HepG2 (cell line): ENCODE data around the gene GPN2. TPM values are rescaled to one million over a fixed set of nuclear protein-coding genes. Genes with fewer than 3 reads are reported as not detected.

Experiments
- ATAC-seq: fragments of 200-7000 bp; cut with Tn5 transposase; 3 replicates; pipeline ENCODE4 v1.9.1; 2020; ENCODE audit warnings: mild to moderate bottlenecking, moderate library complexity
- BruUV-seq: library from RNA; stranded (reverse); fragments of 400-500 nt; replicated peaks from 2 replicates; lab custom pipeline; 2021; lab: Mats Ljungman, UMichigan
- CTCF ChIA-PET: fragments of 300-600 bp; formaldehyde crosslinking; extraction: SDS; loops from one replicate; lab custom pipeline; 2021; ENCODE audit warnings: low total read pairs, inconsistent platforms, low intra/inter-chr PET ratio; lab: Yijun Ruan, JAX
- POLR2A ChIA-PET: fragments of 350-600 bp; sonication (Branson Sonifier 250); formaldehyde crosslinking; loops from one replicate; lab custom pipeline; 2020; ENCODE audit warnings: antibody characterized with exemption, inconsistent platforms; lab: Yijun Ruan, JAX
- DNase-seq: peaks from one replicate; pipeline ENCODE4 v3.0.0-alpha.2; 2015; ENCODE audit warnings: low spot score
- FAIRE-seq: peaks from 3 replicates; lab custom pipeline; 2011; peaks lifted over from hg19 to GRCh38; lab: Jason Lieb, UNC
- H2AFZ ChIP-seq: one replicate; pipeline ENCODE4 v1.6.1; 2011; ENCODE audit warnings: low read length, inconsistent platforms
- H3K27ac ChIP-seq: fragments of 300-600 bp; 3 replicates; pipeline ENCODE4 v1.8.0; 2011; ENCODE audit warnings: mixed run types, mild to moderate bottlenecking, mixed read lengths, low read length, inconsistent platforms; ENCODE audit not compliant: insufficient read depth; ENCODE audit errors: extremely low read length
- H3K27me3 ChIP-seq, 2 experiments: fragments of 200-600 bp in 1 of 2; 2 replicates in 1 of 2; 3 replicates in 1 of 2; pipeline versions ENCODE4 v1.6.0 to v1.8.0; 2011; ENCODE audit warnings: low read length in 2 of 2, mild to moderate bottlenecking in 2 of 2, moderate library complexity in 2 of 2, inconsistent platforms in 1 of 2; ENCODE audit not compliant: insufficient read depth in 2 of 2, control insufficient read depth in 1 of 2
- H3K36me3 ChIP-seq, 2 experiments: fragments of 200-600 bp in 1 of 2; replicated peaks in 1 of 2; 2 replicates in 1 of 2; 3 replicates in 1 of 2; pipeline versions ENCODE4 v1.5.1 to v1.8.0; 2011; ENCODE audit warnings: low read length in 2 of 2, inconsistent platforms in 1 of 2; ENCODE audit not compliant: insufficient read depth in 2 of 2, control insufficient read depth in 1 of 2
- H3K4me1 ChIP-seq: 2 replicates; pipeline ENCODE4 v1.5.1; 2012; ENCODE audit warnings: low read length, inconsistent platforms; ENCODE audit not compliant: insufficient read depth
- H3K4me2 ChIP-seq: 2 replicates; pipeline ENCODE4 v1.6.0; 2011; ENCODE audit warnings: low read depth, low read length, inconsistent platforms
- H3K4me3 ChIP-seq, 3 experiments: fragments of 200-600 bp in 1 of 3; sonication (generic), shearing (Covaris generic) in 1 of 3; replicated peaks in 1 of 3; 2 replicates each; pipeline ENCODE4 v1.5.1; 2011 to 2016; ENCODE audit warnings: low read length in 3 of 3, inconsistent platforms in 2 of 3, low read depth in 2 of 3, mild to moderate bottlenecking in 2 of 3, control low read depth in 1 of 3, mixed read lengths in 1 of 3; ENCODE audit not compliant: insufficient read depth in 1 of 3
- H3K79me2 ChIP-seq: one replicate; pipeline ENCODE4 v1.6.1; 2011; ENCODE audit warnings: low read length, inconsistent platforms; ENCODE audit not compliant: insufficient read depth
- H3K9ac ChIP-seq: 2 replicates; pipeline ENCODE4 v1.6.0; 2011; ENCODE audit warnings: mild to moderate bottlenecking, low read depth, low read length, inconsistent platforms; ENCODE audit not compliant: insufficient read depth
- H3K9me3 ChIP-seq: 2 replicates; pipeline ENCODE4 v1.5.1; 2012; ENCODE audit warnings: mild to moderate bottlenecking, low read length
- H4K20me1 ChIP-seq: 2 replicates; pipeline ENCODE4 v1.6.0; 2011; ENCODE audit warnings: inconsistent platforms, mild to moderate bottlenecking, low read length, moderate library complexity; ENCODE audit not compliant: insufficient read depth
- ETV5 ChIP-seq: IDR thresholded peaks from 2 replicates; pipeline ENCODE4 v1.6.1; 2018; ENCODE audit warnings: missing biosample characterization, missing genetic modification reagents, inconsistent platforms, borderline replicate concordance
- FOXK1 ChIP-seq: sonication (generic); formaldehyde crosslinking; IDR thresholded peaks from 2 replicates; pipeline ENCODE4 v1.4.0; 2020; ENCODE audit warnings: low read depth, missing genetic modification reagents, borderline replicate concordance
- JUNB ChIP-seq: sonication (generic); formaldehyde crosslinking; IDR thresholded peaks from 2 replicates; pipeline ENCODE4 v1.8.0; 2022; ENCODE audit warnings: missing genetic modification reagents, mild to moderate bottlenecking, borderline replicate concordance
- PTBP1 ChIP-seq: fragments of 200-400 bp; formaldehyde crosslinking; IDR thresholded peaks from 2 replicates; pipeline ENCODE4 v1.6.1; 2018; ENCODE audit warnings: low read length, low read depth; ENCODE audit not compliant: poor library complexity, severe bottlenecking
- SALL2 ChIP-seq: sonication (generic); formaldehyde crosslinking; IDR thresholded peaks from 2 replicates; pipeline ENCODE4 v1.8.1; 2023; ENCODE audit warnings: mild to moderate bottlenecking, missing genetic modification reagents, inconsistent platforms
- SSRP1 ChIP-seq: IDR thresholded peaks from 2 replicates; pipeline ENCODE4 v1.6.1; 2016; ENCODE audit warnings: control low read depth
- ZMYM3 ChIP-seq: sonication (generic); formaldehyde crosslinking; IDR thresholded peaks from 2 replicates; pipeline ENCODE4 v1.5.1; 2020; ENCODE audit warnings: mild to moderate bottlenecking, missing genetic modification reagents
- ZNF180 ChIP-seq: sonication (generic); formaldehyde crosslinking; IDR thresholded peaks from 2 replicates; pipeline ENCODE4 v1.4.0; 2020; ENCODE audit warnings: low read depth, missing genetic modification reagents, borderline replicate concordance
- ZNF274 ChIP-seq: sonication (generic); formaldehyde crosslinking; IDR thresholded peaks from 2 replicates; pipeline ENCODE4 v1.5.1; 2020; ENCODE audit warnings: mild to moderate bottlenecking, missing genetic modification reagents
- ZNF678 ChIP-seq: sonication (generic); formaldehyde crosslinking; IDR thresholded peaks from 2 replicates; pipeline ENCODE4 v1.4.0; 2020; ENCODE audit warnings: mild to moderate bottlenecking, missing genetic modification reagents
- ZNF724P ChIP-seq: sonication (generic); formaldehyde crosslinking; IDR thresholded peaks from 2 replicates; pipeline ENCODE4 v1.8.0; 2022; ENCODE audit warnings: missing genetic modification reagents, borderline replicate concordance
- ZSCAN25 ChIP-seq: sonication (generic); formaldehyde crosslinking; IDR thresholded peaks from 2 replicates; pipeline ENCODE4 v1.8.0; 2022; ENCODE audit warnings: mild to moderate bottlenecking, missing genetic modification reagents
- WGBS: methylation state at CpG from one replicate; pipeline ENCODE4 v1.1.6; 2017; ENCODE audit warnings: low lambda C conversion rate; 5-methylcytosine and 5-hydroxymethylcytosine counted together
- in situ Hi-C: cut with HindIII; loops from 2 replicates; pipeline ENCODE4 v1.10.0; 2017; ENCODE audit warnings: low pct_unique_long_range_greater_than_20kb; ENCODE audit not compliant: extremely low pct_ligation_motif_present
- intact Hi-C: fragments of 100-400 bp; cut with micrococcal nuclease; formaldehyde crosslinking; loops from one replicate; pipeline ENCODE4 v1.10.0; 2022; ENCODE audit not compliant: unreplicated experiment
- polyA plus RNA-seq, 8 experiments: library from polyadenylated mRNA; depleted of rRNA in 3 of 8; stranded (reverse) in 7 of 8; unstranded in 1 of 8; fragments of >200 nt; fragmentation: Illumina TruSeq in 4 of 8; extraction: Trizol in 4 of 8; gene quantifications; 2 replicates each; pipeline versions ENCODE4 v1.2.1 to v1.2.3, GENCODE V29; 2011 to 2016; ENCODE audit warnings: low read depth in 4 of 8, missing spikeins in 1 of 8, mixed read lengths in 1 of 8; ENCODE audit not compliant: insufficient read depth in 1 of 8
- total RNA-seq, 5 experiments: library from RNA; depleted of rRNA; stranded (reverse); fragments of >200 nt; fragmentation: Illumina TruSeq; extraction: Trizol; gene quantifications; 2 replicates each; pipeline ENCODE4 v1.2.3, GENCODE V29; 2016; ENCODE audit warnings: low read depth in 1 of 5
- TF ChIP-seq, protein P1 (sequence below): sonication (generic); formaldehyde crosslinking; conservative IDR thresholded peaks from 2 replicates; pipeline ENCODE4 v1.8.0; 2022; ENCODE audit warnings: mild to moderate bottlenecking, moderate library complexity, missing genetic modification reagents
- TF ChIP-seq, protein P2 (sequence below): sonication (generic); formaldehyde crosslinking; IDR thresholded peaks from 2 replicates; pipeline ENCODE4 v1.4.0; 2020; ENCODE audit warnings: mild to moderate bottlenecking, missing genetic modification reagents, borderline replicate concordance
- TF ChIP-seq, protein P3 (sequence below): sonication (generic); formaldehyde crosslinking; IDR thresholded peaks from 2 replicates; pipeline ENCODE4 v1.8.0; 2022; ENCODE audit warnings: missing genetic modification reagents, mild to moderate bottlenecking, borderline replicate concordance

GPN2 gene
- total and polyA plus RNA-seq, 2 of the 13 experiments (the other 11 are each of a cell fraction or from before 2014, with no cell fraction given) = 19.3 to 38.9 TPM

DNA sequence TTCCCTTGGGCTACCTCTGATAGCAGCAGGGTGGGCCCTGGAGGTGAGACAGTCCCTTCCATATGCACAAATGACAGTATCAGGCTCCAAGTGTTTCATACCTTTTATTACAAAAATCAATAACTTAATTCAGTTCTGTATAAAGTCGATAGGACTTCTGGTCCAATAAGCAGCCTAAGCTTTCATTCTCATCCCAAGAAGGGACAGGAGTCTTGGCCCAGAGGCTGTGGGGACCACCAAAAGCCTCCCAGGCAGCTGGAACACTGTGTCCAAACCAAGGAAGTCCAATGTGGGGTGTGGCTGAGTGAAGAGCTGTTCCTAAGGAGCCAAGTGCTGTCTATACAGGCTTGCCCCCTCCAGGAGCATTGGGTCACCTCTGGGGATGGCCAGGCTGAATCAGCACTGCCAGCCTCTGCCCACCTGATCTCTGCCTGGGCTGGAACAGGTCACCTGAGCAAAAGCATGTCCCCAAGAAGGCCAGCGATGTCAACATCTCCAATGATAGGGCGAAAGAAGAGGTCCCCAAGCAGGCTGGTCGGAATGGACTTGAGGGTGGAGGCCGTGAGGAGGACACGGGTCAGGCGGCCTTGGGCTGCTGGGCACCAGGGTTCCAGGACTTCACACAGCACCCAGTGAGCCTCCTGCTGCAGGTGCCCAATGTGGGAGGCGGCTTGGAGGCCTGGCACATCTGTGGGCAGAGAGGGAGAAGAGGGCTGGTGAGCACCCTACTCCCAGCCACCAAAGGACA, 21.5 kb upstream of the GPN2 start:
- intact Hi-C loops = loop anchor here (1.0 kb wide), 1 partner anchor 34 kb away; no protein-coding TSS in a partner anchor
- Histone ChIP-seq H3K9ac (peak overlapping the region; percentile 98), H3K4me3 (peak overlapping the region; percentile 75 to 97 (median 92)), H3K4me2 (peak overlapping the region; percentile 93), H3K36me3 (peaks cover 3 to 8% of the 10 kb centered on the region in 2 experiments; a peak in 3 of 5 replicates), H2AFZ (no peak overlapping the region), H3K9me3 (no peaks in the 10 kb centered on the region), H4K20me1 (peaks cover 16% of the 10 kb centered on the region; the same call in 1 of the 2 replicates), H3K79me2 (peaks cover 30% of the 10 kb centered on the region), H3K27ac (peak overlapping the region; percentile 96), H3K4me1 (peaks cover 70% of the 10 kb centered on the region), H3K27me3 (no peaks in the 10 kb centered on the region; a peak in 1 of 5 replicates)
- ChIA-PET CTCF (no interaction called here), POLR2A (interaction anchor here (0.9 to 11.5 kb wide), 5 partner anchors 13 to 80 kb away, joined by 4 to 371 read pairs (median 61); partner anchors contain the start of genes GPATCH3 and KDF1)
- in situ Hi-C loops = loop anchor here (5.0 kb wide), 1 partner anchor 81 kb away; the partner anchor contains the start of gene TRNP1
- 56% methylated on average over 7 of the region's 8 CpGs for WGBS
- no peak for FAIRE-seq
- no TSS peak for BruUV-seq
- no peak for ATAC-seq
- DNase-seq = no peak
- TF ChIP-seq SALL2 (CRISPR knock-in tag) (peak; percentile 49; the same call in 1 of the 2 replicates), ZNF678 (CRISPR knock-in tag) (no peak), ZNF274 (peak; percentile 86), FOXK1 (no peak), ZNF724P (peak; percentile 69; the same call in 1 of the 2 replicates), ZSCAN25 (CRISPR knock-in tag) (0 out of 2 replicates have a peak, but pooled peaks have one; percentile 30), SSRP1 (CRISPR knock-in tag) (no peak), ETV5 (0 out of 2 replicates have a peak, but pooled peaks have one; percentile 23), ZMYM3 (CRISPR knock-in tag) (no peak), JUNB (CRISPR knock-in tag) (no peak), ZNF180 (CRISPR knock-in tag) (0 out of 2 replicates have a peak, but pooled peaks have one; percentile 15), PTBP1 (no peak)
- TF ChIP-seq, protein P1, sequence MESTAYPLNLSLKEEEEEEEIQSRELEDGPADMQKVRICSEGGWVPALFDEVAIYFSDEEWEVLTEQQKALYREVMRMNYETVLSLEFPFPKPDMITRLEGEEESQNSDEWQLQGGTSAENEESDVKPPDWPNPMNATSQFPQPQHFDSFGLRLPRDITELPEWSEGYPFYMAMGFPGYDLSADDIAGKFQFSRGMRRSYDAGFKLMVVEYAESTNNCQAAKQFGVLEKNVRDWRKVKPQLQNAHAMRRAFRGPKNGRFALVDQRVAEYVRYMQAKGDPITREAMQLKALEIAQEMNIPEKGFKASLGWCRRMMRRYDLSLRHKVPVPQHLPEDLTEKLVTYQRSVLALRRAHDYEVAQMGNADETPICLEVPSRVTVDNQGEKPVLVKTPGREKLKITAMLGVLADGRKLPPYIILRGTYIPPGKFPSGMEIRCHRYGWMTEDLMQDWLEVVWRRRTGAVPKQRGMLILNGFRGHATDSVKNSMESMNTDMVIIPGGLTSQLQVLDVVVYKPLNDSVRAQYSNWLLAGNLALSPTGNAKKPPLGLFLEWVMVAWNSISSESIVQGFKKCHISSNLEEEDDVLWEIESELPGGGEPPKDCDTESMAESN (CRISPR knock-in tag) = peak; percentile 54; the same call in 1 of the 2 replicates
- TF ChIP-seq, protein P2, sequence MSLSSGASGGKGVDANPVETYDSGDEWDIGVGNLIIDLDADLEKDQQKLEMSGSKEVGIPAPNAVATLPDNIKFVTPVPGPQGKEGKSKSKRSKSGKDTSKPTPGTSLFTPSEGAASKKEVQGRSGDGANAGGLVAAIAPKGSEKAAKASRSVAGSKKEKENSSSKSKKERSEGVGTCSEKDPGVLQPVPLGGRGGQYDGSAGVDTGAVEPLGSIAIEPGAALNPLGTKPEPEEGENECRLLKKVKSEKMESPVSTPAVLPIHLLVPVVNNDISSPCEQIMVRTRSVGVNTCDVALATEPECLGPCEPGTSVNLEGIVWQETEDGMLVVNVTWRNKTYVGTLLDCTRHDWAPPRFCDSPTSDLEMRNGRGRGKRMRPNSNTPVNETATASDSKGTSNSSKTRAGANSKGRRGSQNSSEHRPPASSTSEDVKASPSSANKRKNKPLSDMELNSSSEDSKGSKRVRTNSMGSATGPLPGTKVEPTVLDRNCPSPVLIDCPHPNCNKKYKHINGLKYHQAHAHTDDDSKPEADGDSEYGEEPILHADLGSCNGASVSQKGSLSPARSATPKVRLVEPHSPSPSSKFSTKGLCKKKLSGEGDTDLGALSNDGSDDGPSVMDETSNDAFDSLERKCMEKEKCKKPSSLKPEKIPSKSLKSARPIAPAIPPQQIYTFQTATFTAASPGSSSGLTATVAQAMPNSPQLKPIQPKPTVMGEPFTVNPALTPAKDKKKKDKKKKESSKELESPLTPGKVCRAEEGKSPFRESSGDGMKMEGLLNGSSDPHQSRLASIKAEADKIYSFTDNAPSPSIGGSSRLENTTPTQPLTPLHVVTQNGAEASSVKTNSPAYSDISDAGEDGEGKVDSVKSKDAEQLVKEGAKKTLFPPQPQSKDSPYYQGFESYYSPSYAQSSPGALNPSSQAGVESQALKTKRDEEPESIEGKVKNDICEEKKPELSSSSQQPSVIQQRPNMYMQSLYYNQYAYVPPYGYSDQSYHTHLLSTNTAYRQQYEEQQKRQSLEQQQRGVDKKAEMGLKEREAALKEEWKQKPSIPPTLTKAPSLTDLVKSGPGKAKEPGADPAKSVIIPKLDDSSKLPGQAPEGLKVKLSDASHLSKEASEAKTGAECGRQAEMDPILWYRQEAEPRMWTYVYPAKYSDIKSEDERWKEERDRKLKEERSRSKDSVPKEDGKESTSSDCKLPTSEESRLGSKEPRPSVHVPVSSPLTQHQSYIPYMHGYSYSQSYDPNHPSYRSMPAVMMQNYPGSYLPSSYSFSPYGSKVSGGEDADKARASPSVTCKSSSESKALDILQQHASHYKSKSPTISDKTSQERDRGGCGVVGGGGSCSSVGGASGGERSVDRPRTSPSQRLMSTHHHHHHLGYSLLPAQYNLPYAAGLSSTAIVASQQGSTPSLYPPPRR = peak; percentile 49; the same call in 1 of the 2 replicates
- TF ChIP-seq, protein P3, sequence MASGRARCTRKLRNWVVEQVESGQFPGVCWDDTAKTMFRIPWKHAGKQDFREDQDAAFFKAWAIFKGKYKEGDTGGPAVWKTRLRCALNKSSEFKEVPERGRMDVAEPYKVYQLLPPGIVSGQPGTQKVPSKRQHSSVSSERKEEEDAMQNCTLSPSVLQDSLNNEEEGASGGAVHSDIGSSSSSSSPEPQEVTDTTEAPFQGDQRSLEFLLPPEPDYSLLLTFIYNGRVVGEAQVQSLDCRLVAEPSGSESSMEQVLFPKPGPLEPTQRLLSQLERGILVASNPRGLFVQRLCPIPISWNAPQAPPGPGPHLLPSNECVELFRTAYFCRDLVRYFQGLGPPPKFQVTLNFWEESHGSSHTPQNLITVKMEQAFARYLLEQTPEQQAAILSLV = 0 out of 2 replicates have a peak, but pooled peaks have one; percentile 72
